ENCODE data around the gene SMAD5. TPM values are rescaled to one million over a fixed set of nuclear protein-coding genes. Genes with fewer than 3 reads are reported as not detected.
A peak's percentile ranks its signal among the peaks of the same experiment; 100 is the strongest.

SMAD5 gene
- total RNA-seq, 1 donor from 2014 or later, result 71.3 TPM

DNA sequence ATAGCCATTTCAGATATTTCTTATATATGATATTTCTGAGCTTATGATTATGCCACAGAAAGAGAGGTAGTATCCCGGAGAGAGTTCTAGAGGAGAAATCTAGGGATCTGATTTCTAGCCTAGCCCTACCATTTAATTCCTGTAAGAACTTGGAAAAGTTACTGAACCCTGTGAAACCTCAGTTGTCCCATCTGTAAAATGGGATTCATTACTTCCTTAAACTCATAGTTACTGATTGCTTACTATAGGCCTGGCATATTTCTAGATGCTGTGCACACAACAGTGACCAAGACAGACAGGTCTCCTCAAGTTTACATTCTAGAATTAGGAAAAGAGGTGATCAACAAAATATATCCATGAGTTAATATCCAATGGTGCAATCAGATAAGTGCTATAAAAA is 30.8 kb upstream of the SMAD5 start:
- H3K9me3 Mint-ChIP-seq (ENCODE audit: unreplicated experiment), result no peaks in the 10 kb centered on the region
- H3K9ac ChIP-seq (ENCODE audit: low read length), result no peak overlapping the region
- peaks cover 4% of the 10 kb centered on the region for H3K27me3 ChIP-seq (ENCODE audit: insufficient read depth, low read length)
- H4K20me1 ChIP-seq (ENCODE audit: insufficient read depth, low read length), result no peaks in the 10 kb centered on the region
- FAIRE-seq, result no peak
- no peak overlapping the region for H3K4me3 ChIP-seq (ENCODE audit: insufficient read depth, low read depth, low read length)
- H3K27ac Mint-ChIP-seq (ENCODE audit: unreplicated experiment), result no peak overlapping the region
- H3K27ac ChIP-seq (ENCODE audit: low read depth, low read length), result no peak overlapping the region
- H3K36me3 ChIP-seq (ENCODE audit: insufficient read depth, low read length), result no peaks in the 10 kb centered on the region
- H3K36me3 Mint-ChIP-seq (ENCODE audit: low read depth, unreplicated experiment), result no peaks in the 10 kb centered on the region
- no peaks in the 10 kb centered on the region for H3K79me2 ChIP-seq (ENCODE audit: insufficient read depth, low read length)
- H3K27me3 Mint-ChIP-seq (ENCODE audit: low read depth, unreplicated experiment), result peaks cover 9% of the 10 kb centered on the region
- no peaks in the 10 kb centered on the region for H3K9me3 ChIP-seq (ENCODE audit: insufficient read depth, low read depth, low read length)
- peaks cover 3% of the 10 kb centered on the region for H3K4me1 Mint-ChIP-seq (ENCODE audit: low read depth, unreplicated experiment)
- no peak overlapping the region for H3K4me3 Mint-ChIP-seq (ENCODE audit: unreplicated experiment)
- H3K4me2 ChIP-seq (ENCODE audit: low read length), result no peak overlapping the region
- no peaks in the 10 kb centered on the region for H3K4me1 ChIP-seq (ENCODE audit: insufficient read depth, low read length)
- H2AFZ ChIP-seq (ENCODE audit: low read depth, low read length), result no peak overlapping the region
- DNase-seq (ENCODE audit: low read depth), result no peak
- TF ChIP-seq, protein P1, sequence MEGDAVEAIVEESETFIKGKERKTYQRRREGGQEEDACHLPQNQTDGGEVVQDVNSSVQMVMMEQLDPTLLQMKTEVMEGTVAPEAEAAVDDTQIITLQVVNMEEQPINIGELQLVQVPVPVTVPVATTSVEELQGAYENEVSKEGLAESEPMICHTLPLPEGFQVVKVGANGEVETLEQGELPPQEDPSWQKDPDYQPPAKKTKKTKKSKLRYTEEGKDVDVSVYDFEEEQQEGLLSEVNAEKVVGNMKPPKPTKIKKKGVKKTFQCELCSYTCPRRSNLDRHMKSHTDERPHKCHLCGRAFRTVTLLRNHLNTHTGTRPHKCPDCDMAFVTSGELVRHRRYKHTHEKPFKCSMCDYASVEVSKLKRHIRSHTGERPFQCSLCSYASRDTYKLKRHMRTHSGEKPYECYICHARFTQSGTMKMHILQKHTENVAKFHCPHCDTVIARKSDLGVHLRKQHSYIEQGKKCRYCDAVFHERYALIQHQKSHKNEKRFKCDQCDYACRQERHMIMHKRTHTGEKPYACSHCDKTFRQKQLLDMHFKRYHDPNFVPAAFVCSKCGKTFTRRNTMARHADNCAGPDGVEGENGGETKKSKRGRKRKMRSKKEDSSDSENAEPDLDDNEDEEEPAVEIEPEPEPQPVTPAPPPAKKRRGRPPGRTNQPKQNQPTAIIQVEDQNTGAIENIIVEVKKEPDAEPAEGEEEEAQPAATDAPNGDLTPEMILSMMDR (IDR thresholded peaks at IDR 0.05; ENCODE audit: insufficient read depth, low read depth, low read length), result no peak
- no peak for TF ChIP-seq EZH2 (IDR thresholded peaks at IDR 0.05; ENCODE audit: insufficient read depth, low read length)

- peaks cover 6% of the 10 kb centered on the region for H3K27me3 Mint-ChIP-seq (ENCODE audit: low read depth, unreplicated experiment)
- H3K4me3 Mint-ChIP-seq (ENCODE audit: unreplicated experiment), result no peak overlapping the region
- Histone ChIP-seq H3K4me3 (ENCODE audit: insufficient read depth, low read depth, low read length) (no peak overlapping the region), H3K27me3 (ENCODE audit: insufficient read depth, low read length) (no peaks in the 10 kb centered on the region), H3K27ac (ENCODE audit: low read depth, low read length) (no peak overlapping the region), H3K9ac (ENCODE audit: low read length) (no peak overlapping the region), H3K4me2 (ENCODE audit: low read length) (no peak overlapping the region), H3K36me3 (ENCODE audit: insufficient read depth, low read length) (no peaks in the 10 kb centered on the region), H4K20me1 (ENCODE audit: insufficient read depth, low read length) (no peaks in the 10 kb centered on the region), H3K4me1 (ENCODE audit: insufficient read depth, low read length) (no peaks in the 10 kb centered on the region), H3K9me3 (ENCODE audit: insufficient read depth, low read depth, low read length) (no peaks in the 10 kb centered on the region), H3K79me2 (ENCODE audit: insufficient read depth, low read length) (no peaks in the 10 kb centered on the region), H2AFZ (ENCODE audit: low read depth, low read length) (no peak overlapping the region)
- no peaks in the 10 kb centered on the region for H3K36me3 Mint-ChIP-seq (ENCODE audit: low read depth, unreplicated experiment)
- no peak for FAIRE-seq
- H3K9me3 Mint-ChIP-seq (ENCODE audit: unreplicated experiment), result no peaks in the 10 kb centered on the region
- no peak for DNase-seq (ENCODE audit: low read depth)
- H3K27ac Mint-ChIP-seq (ENCODE audit: unreplicated experiment), result no peak overlapping the region
- TF ChIP-seq, protein P1 (IDR thresholded peaks at IDR 0.05; ENCODE audit: insufficient read depth, low read depth, low read length), result no peak
- TF ChIP-seq EZH2 (IDR thresholded peaks at IDR 0.05; ENCODE audit: insufficient read depth, low read length), result no peak
- peaks cover 5% of the 10 kb centered on the region for H3K4me1 Mint-ChIP-seq (ENCODE audit: low read depth, unreplicated experiment)
Observed at GRCh38 chr5:136103118-136103517, 29.5 kb upstream of the SMAD5 start.

- Mint-ChIP-seq H3K4me1 (ENCODE audit: low read depth, unreplicated experiment) (peaks cover 6% of the 10 kb centered on the region), H3K27me3 (ENCODE audit: low read depth, unreplicated experiment) (peaks cover 6% of the 10 kb centered on the region), H3K9me3 (ENCODE audit: unreplicated experiment) (no peaks in the 10 kb centered on the region), H3K4me3 (ENCODE audit: unreplicated experiment) (no peak overlapping the region), H3K36me3 (ENCODE audit: low read depth, unreplicated experiment) (no peaks in the 10 kb centered on the region), H3K27ac (ENCODE audit: unreplicated experiment) (no peak overlapping the region)
- H3K9me3 ChIP-seq (ENCODE audit: insufficient read depth, low read depth, low read length), result no peaks in the 10 kb centered on the region
- no peak for FAIRE-seq
- no peaks in the 10 kb centered on the region for H4K20me1 ChIP-seq (ENCODE audit: insufficient read depth, low read length)
- H3K79me2 ChIP-seq (ENCODE audit: insufficient read depth, low read length), result no peaks in the 10 kb centered on the region
- H3K27ac ChIP-seq (ENCODE audit: low read depth, low read length), result no peak overlapping the region
- peak overlapping the region; percentile 30 for H2AFZ ChIP-seq (ENCODE audit: low read depth, low read length)
- no peak overlapping the region for H3K9ac ChIP-seq (ENCODE audit: low read length)
- no peaks in the 10 kb centered on the region for H3K27me3 ChIP-seq (ENCODE audit: insufficient read depth, low read length)
- no peaks in the 10 kb centered on the region for H3K4me1 ChIP-seq (ENCODE audit: insufficient read depth, low read length)
- TF ChIP-seq, protein P1 (IDR thresholded peaks at IDR 0.05; ENCODE audit: insufficient read depth, low read depth, low read length), result no peak
- no peak overlapping the region for H3K4me2 ChIP-seq (ENCODE audit: low read length)
- DNase-seq (ENCODE audit: low read depth), result no peak
- H3K4me3 ChIP-seq (ENCODE audit: insufficient read depth, low read depth, low read length), result no peak overlapping the region
- no peaks in the 10 kb centered on the region for H3K36me3 ChIP-seq (ENCODE audit: insufficient read depth, low read length)
Observed at GRCh38 chr5:136104306-136104965, 28.2 kb upstream of the SMAD5 start.

All from astrocyte (in vitro differentiated cells and primary cell).